ENCODE results near the gene DOCK4. TPM values are rescaled to one million over a fixed set of nuclear protein-coding genes. Genes with fewer than 3 reads are reported as not detected.

The DOCK4 gene
- total RNA-seq, 1 experiment from 2014 or later, result 4.9 TPM

GRCh38 chr7:112089551-112089950, 116.6 kb downstream of the DOCK4 start:
- Mint-ChIP-seq H3K4me3 (no peak overlapping the region), H3K27me3 (ENCODE audit: low read depth) (no peaks in the 10 kb centered on the region), H3K4me1 (peaks cover 0 to 10% of the 10 kb centered on the region in 2 experiments; a peak in 2 of 4 replicates), H3K27ac (no peak overlapping the region), H3K36me3 (ENCODE audit: insufficient read depth in 1 of 3, low read depth in 3 of 3) (no peaks in the 10 kb centered on the region), H3K9me3 (no peaks in the 10 kb centered on the region)
- Histone ChIP-seq H3K14ac (ENCODE audit: insufficient read depth, low read length) (no peak overlapping the region), H2BK120ac (ENCODE audit: low read depth, low read length, poor library complexity, severe bottlenecking) (no peak overlapping the region), H3K27ac (ENCODE audit: insufficient read length, low read depth, low read length) (no peak overlapping the region), H3K4me1 (ENCODE audit: insufficient read depth, low read length) (peaks cover 2% of the 10 kb centered on the region; the same call in 1 of the 2 replicates), H2BK20ac (ENCODE audit: low read depth, low read length, poor library complexity, severe bottlenecking) (no peak overlapping the region), H2BK5ac (ENCODE audit: insufficient read length, low read length) (no peak overlapping the region), H3K79me1 (ENCODE audit: insufficient read depth, low read depth, low read length, poor library complexity, severe bottlenecking) (peaks cover 3% of the 10 kb centered on the region), H4K20me1 (ENCODE audit: control insufficient read depth, insufficient read depth, insufficient read length) (no peaks in the 10 kb centered on the region), H3K23ac (ENCODE audit: insufficient read length, low read depth, low read length) (no peak overlapping the region), H3K9me3 (ENCODE audit: control insufficient read depth, low read depth, low read length) (no peaks in the 10 kb centered on the region), H4K5ac (ENCODE audit: insufficient read length, low read depth, low read length) (no peak overlapping the region), H3K18ac (ENCODE audit: insufficient read length, low read depth, low read length) (no peak overlapping the region), H2BK12ac (ENCODE audit: insufficient read length, low read depth, low read length) (no peak overlapping the region), H2BK15ac (ENCODE audit: low read depth, low read length) (no peak overlapping the region), H3K4me2 (ENCODE audit: insufficient read depth, insufficient read length, low read length) (no peak overlapping the region), H4K8ac (replicated peaks; ENCODE audit: insufficient read length, low read depth, low read length) (no peak overlapping the region), H4K91ac (ENCODE audit: insufficient read length, low read depth, low read length) (no peak overlapping the region), H3K79me2 (ENCODE audit: insufficient read depth, low read length) (peaks cover 4% of the 10 kb centered on the region; the same call in 1 of the 2 replicates), H3K27me3 (ENCODE audit: insufficient read depth, low read length) (no peaks in the 10 kb centered on the region), H3K9ac (ENCODE audit: extremely low read depth, insufficient read length, low read length) (no peak overlapping the region), H3T11ph (ENCODE audit: low read length) (no peak overlapping the region), H3K4ac (ENCODE audit: low read depth, low read length) (no peak overlapping the region), H2AFZ (ENCODE audit: low read length) (no peak overlapping the region), H3K56ac (ENCODE audit: insufficient read length, low read depth, low read length) (no peak overlapping the region), H3K23me2 (ENCODE audit: insufficient read length, low read depth, low read length, poor library complexity, severe bottlenecking) (no peaks in the 10 kb centered on the region), H2AK5ac (ENCODE audit: insufficient read length, low read length) (no peak overlapping the region)
- no peak for TF ChIP-seq CTCF (conservative IDR thresholded peaks at IDR 0.05)
- DNase-seq, result no peak
- WGBS (ENCODE audit: extremely low coverage, insufficient read length, low lambda C conversion rate), result no CpG with 5 or more reads among the region's 4 CpGs
